ENCODE results near the gene NRG3. TPM values are rescaled to one million over a fixed set of nuclear protein-coding genes. Genes with fewer than 3 reads are reported as not detected.

Gene NRG3
- total and polyA plus RNA-seq, 2 of the 8 experiments (the other 6 are each of a cell fraction or from before 2014, with no cell fraction given): 4.2 to 5.0 TPM

GRCh38 chr10:82251222-82251906 is 376.4 kb downstream of the NRG3 start:
- no peak overlapping the region for H3K9ac ChIP-seq (replicated peaks in 1 of 4; ENCODE audit: extremely low read depth in 1 of 4, low read depth in 3 of 4, low read length in 3 of 4)
- DNase-seq (ENCODE audit: low read depth in 1 of 2, low spot score in 2 of 2): no peak
- no peak for FAIRE-seq
- no peaks in the 10 kb centered on the region; the same call in 1 of the 2 replicates for H3K23me2 ChIP-seq (ENCODE audit: low read depth, low read length)
- no peaks in the 10 kb centered on the region for H3K79me2 ChIP-seq (ENCODE audit: control insufficient read depth in 1 of 2, insufficient read depth in 2 of 2, low read length in 2 of 2)
- WGBS, 2 experiments (ENCODE audit: extremely low coverage in 1 of 2, insufficient coverage in 1 of 2, insufficient read length in 1 of 2, insufficient replicate concordance in 2 of 2, low coverage in 1 of 2, low lambda C conversion rate in 2 of 2, missing lambda C conversion rate in 1 of 2): 79% methylated on average over 8 of the region's 8 CpGs; no CpG with 5 or more reads in 1 of the 2 experiments
- ChIA-PET POLR2A (ENCODE audit: partially characterized antibody) (no interaction called here), CTCF (ENCODE audit: partially characterized antibody) (no interaction called here)
- H2AK5ac ChIP-seq (ENCODE audit: low read depth, low read length): 0 out of 2 replicates have a peak overlapping the region, but pooled peaks have one; percentile 53
- no peak overlapping the region for H4K5ac ChIP-seq (ENCODE audit: insufficient read length, low read depth, low read length)
- TF ChIP-seq PHF8 (conservative IDR thresholded peaks at IDR 0.05; ENCODE audit: low read depth, low read length): no peak
- TF ChIP-seq TAF7 (optimal IDR thresholded peaks at IDR 0.05; ENCODE audit: borderline replicate concordance, low read depth, low read length): no peak
- TF ChIP-seq BACH1 (IDR thresholded peaks at IDR 0.05; ENCODE audit: low read length): no peak
- no peaks in the 10 kb centered on the region; a peak in 2 of 7 replicates for H3K4me1 ChIP-seq (replicated peaks in 1 of 4; ENCODE audit: control insufficient read depth in 3 of 4, insufficient read depth in 4 of 4, low read length in 3 of 4)
- no peak overlapping the region for H2BK12ac ChIP-seq (ENCODE audit: low read depth, low read length)
- no peak overlapping the region for H3K56ac ChIP-seq (replicated peaks; ENCODE audit: insufficient read length, low read depth, low read length)
- no peak overlapping the region for H2BK15ac ChIP-seq (ENCODE audit: low read length)
- no peak overlapping the region for H2AFZ ChIP-seq (ENCODE audit: low read length)
- H3K27me3 ChIP-seq (replicated peaks in 1 of 4; ENCODE audit: control insufficient read depth in 3 of 4, extremely low read depth in 1 of 4, insufficient read depth in 3 of 4, low read length in 3 of 4): no peaks in the 10 kb centered on the region
- H3K36me3 ChIP-seq (ENCODE audit: control insufficient read depth in 2 of 4, insufficient read depth in 4 of 4, low read length in 3 of 4): no peaks in the 10 kb centered on the region
- H3K18ac ChIP-seq (ENCODE audit: extremely low read depth, low read length): peak overlapping the region; percentile 81; the same call in 1 of the 2 replicates
- H2BK120ac ChIP-seq (replicated peaks; ENCODE audit: low read depth, low read length): no peak overlapping the region
- H3K27ac ChIP-seq (ENCODE audit: low read depth, low read length): no peak overlapping the region
- H4K8ac ChIP-seq (ENCODE audit: extremely low read depth, insufficient read depth, low read length): no peak overlapping the region
- no peaks in the 10 kb centered on the region for H4K20me1 ChIP-seq (replicated peaks in 1 of 2; ENCODE audit: control insufficient read depth in 1 of 2, insufficient read depth in 2 of 2, low read length in 2 of 2)
- no peak overlapping the region for H3K4ac ChIP-seq (replicated peaks; ENCODE audit: insufficient read length, low read depth, low read length)
- H3K9me3 ChIP-seq (ENCODE audit: insufficient read depth in 2 of 2, low read depth in 1 of 2, low read length in 1 of 2): no peaks in the 10 kb centered on the region
- no peak overlapping the region for H2BK5ac ChIP-seq (ENCODE audit: low read depth, low read length)
- no peak overlapping the region for H3K14ac ChIP-seq (ENCODE audit: insufficient read length)
- H2BK20ac ChIP-seq (ENCODE audit: low read length): no peak overlapping the region
- H3K4me2 ChIP-seq (ENCODE audit: insufficient read depth in 1 of 2, low read depth in 2 of 2, low read length in 2 of 2): no peak overlapping the region
- no peak overlapping the region for H4K91ac ChIP-seq (replicated peaks; ENCODE audit: insufficient read length, low read length)
- H3K23ac ChIP-seq (ENCODE audit: insufficient read length): no peak overlapping the region
- H3K79me1 ChIP-seq (ENCODE audit: low read depth, low read length): no peaks in the 10 kb centered on the region
- H3K4me3 ChIP-seq (ENCODE audit: extremely low read depth in 1 of 4, insufficient read depth in 2 of 4, low read depth in 3 of 4, low read length in 4 of 4): no peak overlapping the region
